IMR-90 (cell line): Measurements from ENCODE around the gene WNT3. TPM values are rescaled to one million over a fixed set of nuclear protein-coding genes. Genes with fewer than 3 reads are reported as not detected.

Experiments used
- ATAC-seq: fragments of 200-7000 bp; cut with Tn5 transposase; 2 replicates; pipeline ENCODE4 v1.9.1; 2020; ENCODE audit warnings: low read depth, mild to moderate bottlenecking, moderate library complexity
- BruUV-seq: library from RNA; stranded (reverse); fragments of 400-500 nt; replicated peaks from 2 replicates; lab custom pipeline; 2021; lab: Mats Ljungman, UMichigan
- CTCF ChIA-PET: fragments of 300-600 bp; formaldehyde crosslinking; extraction: SDS; loops from one replicate; lab custom pipeline; 2021; ENCODE audit warnings: antibody characterized with exemption; lab: Yijun Ruan, JAX
- POLR2A ChIA-PET: fragments of 300-600 bp; sonication (Branson Sonifier 250); formaldehyde crosslinking; loops from one replicate; lab custom pipeline; 2022; ENCODE audit warnings: antibody characterized with exemption; ENCODE audit not compliant: unreplicated experiment; lab: Charles Lee
- DNase-seq: peaks from one replicate; pipeline ENCODE4 v3.0.0; 2013
- H2AFZ ChIP-seq: replicated peaks from 2 replicates; pipeline ENCODE3; 2013; ENCODE audit warnings: low read length, mild to moderate bottlenecking; ENCODE audit not compliant: poor library complexity
- H2AK5ac ChIP-seq: 2 replicates; pipeline ENCODE4 v1.6.1; 2013; ENCODE audit warnings: low read depth, low read length, inconsistent platforms
- H2AK9ac ChIP-seq: replicated peaks from 2 replicates; pipeline ENCODE3; 2013; ENCODE audit warnings: mild to moderate bottlenecking, low read depth, low read length, moderate library complexity; ENCODE audit not compliant: poor library complexity
- H2BK120ac ChIP-seq: 2 replicates; pipeline ENCODE4 v1.6.1; 2013; ENCODE audit warnings: low read depth, low read length, inconsistent platforms
- H2BK15ac ChIP-seq: 3 replicates; pipeline ENCODE4 v1.6.1; 2013; ENCODE audit warnings: low read depth, low read length, inconsistent platforms
- H2BK20ac ChIP-seq: 2 replicates; pipeline ENCODE4 v1.6.1; 2013; ENCODE audit warnings: low read depth, mild to moderate bottlenecking, inconsistent platforms, low read length, moderate library complexity
- H2BK5ac ChIP-seq: 2 replicates; pipeline ENCODE4 v1.6.1; 2013; ENCODE audit warnings: mild to moderate bottlenecking, low read depth, low read length, inconsistent platforms; ENCODE audit not compliant: poor library complexity, severe bottlenecking
- H3K14ac ChIP-seq: replicated peaks from 2 replicates; pipeline ENCODE4 v1.6.1; 2013; ENCODE audit warnings: low read depth, low read length, inconsistent platforms
- H3K18ac ChIP-seq: 2 replicates; pipeline ENCODE4 v1.6.1; 2013; ENCODE audit warnings: low read depth, low read length, control low read depth
- H3K23ac ChIP-seq: 2 replicates; pipeline ENCODE4 v1.6.1; 2013; ENCODE audit warnings: low read depth, low read length, inconsistent platforms
- H3K27ac ChIP-seq: 2 replicates; pipeline ENCODE4 v1.5.1; 2013; ENCODE audit warnings: mild to moderate bottlenecking, control low read depth, low read length; ENCODE audit not compliant: insufficient read depth
- H3K27me3 ChIP-seq: 2 replicates; pipeline ENCODE4 v1.6.1; 2013; ENCODE audit warnings: low read length; ENCODE audit not compliant: control insufficient read depth, insufficient read depth
- H3K36me3 ChIP-seq: 2 replicates; pipeline ENCODE4 v1.6.1; 2013; ENCODE audit warnings: low read length, mixed read lengths; ENCODE audit not compliant: control insufficient read depth, insufficient read depth
- H3K4ac ChIP-seq: 2 replicates; pipeline ENCODE4 v1.6.1; 2013; ENCODE audit warnings: low read depth, low read length, inconsistent platforms
- H3K4me1 ChIP-seq: 2 replicates; pipeline ENCODE4 v1.6.1; 2013; ENCODE audit warnings: low read length, mixed read lengths; ENCODE audit not compliant: control insufficient read depth, insufficient read depth
- H3K4me2 ChIP-seq: 2 replicates; pipeline ENCODE4 v1.6.1; 2013; ENCODE audit warnings: low read depth, mild to moderate bottlenecking, control low read depth, low read length, moderate library complexity
- H3K4me3 ChIP-seq: 2 replicates; pipeline ENCODE4 v1.5.1; 2013; ENCODE audit warnings: low read depth, mild to moderate bottlenecking, control low read depth, low read length, moderate library complexity; ENCODE audit not compliant: insufficient read depth
- H3K56ac ChIP-seq: 2 replicates; pipeline ENCODE4 v1.6.1; 2013; ENCODE audit warnings: low read length, inconsistent platforms; ENCODE audit not compliant: insufficient read depth; ENCODE audit errors: extremely low read depth
- H3K79me1 ChIP-seq, 2 experiments: 2 replicates each; pipeline ENCODE4 v1.6.1; 2013; ENCODE audit warnings: low read length in 2 of 2, inconsistent platforms in 1 of 2, low read depth in 1 of 2
- H3K9ac ChIP-seq: 2 replicates; pipeline ENCODE4 v1.6.1; 2013; ENCODE audit warnings: low read depth, low read length, control low read depth
- H3K9me1 ChIP-seq: 2 replicates; pipeline ENCODE4 v1.6.1; 2013; ENCODE audit warnings: low read length, inconsistent platforms; ENCODE audit not compliant: insufficient read depth
- H3K9me3 ChIP-seq: 2 replicates; pipeline ENCODE4 v1.6.1; 2013; ENCODE audit warnings: low read length; ENCODE audit not compliant: control insufficient read depth, insufficient read depth
- H4K20me1 ChIP-seq: 2 replicates; pipeline ENCODE4 v1.6.1; 2013; ENCODE audit warnings: low read length, inconsistent platforms; ENCODE audit not compliant: insufficient read depth
- H4K5ac ChIP-seq: 2 replicates; pipeline ENCODE4 v1.6.1; 2013; ENCODE audit warnings: mild to moderate bottlenecking, low read depth, low read length, control low read depth
- H4K8ac ChIP-seq, 2 experiments: 2 replicates each; pipeline ENCODE4 v1.6.1; 2013; ENCODE audit warnings: low read depth in 2 of 2, low read length in 2 of 2, control low read depth in 1 of 2, inconsistent platforms in 1 of 2
- H4K91ac ChIP-seq: 2 replicates; pipeline ENCODE4 v1.6.1; 2013; ENCODE audit warnings: low read depth, low read length, inconsistent platforms; ENCODE audit not compliant: insufficient read depth
- BHLHE40 ChIP-seq: fragments of 150-350 bp; IDR thresholded peaks from 2 replicates; pipeline ENCODE4 v1.6.1; 2016; ENCODE audit warnings: mild to moderate bottlenecking, low read depth, low read length
- CEBPB ChIP-seq: IDR thresholded peaks from 2 replicates; pipeline ENCODE4 v1.6.1; 2012; ENCODE audit warnings: low read depth, low read length, improper control_type of control experiment
- CHD1 ChIP-seq: IDR thresholded peaks from 2 replicates; pipeline ENCODE4 v1.6.1; 2012; ENCODE audit warnings: low read depth, low read length, improper control_type of control experiment
- FOS ChIP-seq: fragments of 150-350 bp; IDR thresholded peaks from 2 replicates; pipeline ENCODE4 v1.6.1; 2016; ENCODE audit warnings: low read depth, low read length
- MAFK ChIP-seq: IDR thresholded peaks from 2 replicates; pipeline ENCODE4 v1.6.1; 2012; ENCODE audit warnings: low read depth, low read length, improper control_type of control experiment
- MAZ ChIP-seq: IDR thresholded peaks from 2 replicates; pipeline ENCODE4 v1.6.1; 2012; ENCODE audit warnings: low read depth, mild to moderate bottlenecking, low read length, improper control_type of control experiment, moderate library complexity, borderline replicate concordance
- MXI1 ChIP-seq: IDR thresholded peaks from 2 replicates; pipeline ENCODE4 v1.6.1; 2012; ENCODE audit warnings: low read depth, mild to moderate bottlenecking, low read length, moderate library complexity, borderline replicate concordance
- NFE2L2 ChIP-seq: fragments of 150-350 bp; IDR thresholded peaks from 2 replicates; pipeline ENCODE4 v1.6.1; 2016; ENCODE audit warnings: low read depth, mild to moderate bottlenecking, low read length
- POLR2A ChIP-seq: IDR thresholded peaks from 2 replicates; pipeline ENCODE4 v1.6.1; 2012; ENCODE audit warnings: mild to moderate bottlenecking, low read depth, low read length
- RAD21 ChIP-seq: IDR thresholded peaks from 2 replicates; pipeline ENCODE4 v1.6.1; 2012; ENCODE audit warnings: low read length, improper control_type of control experiment
- RCOR1 ChIP-seq: IDR thresholded peaks from 2 replicates; pipeline ENCODE4 v1.6.1; 2012; ENCODE audit warnings: mild to moderate bottlenecking, low read length, improper control_type of control experiment; ENCODE audit not compliant: insufficient replicate concordance
- RFX5 ChIP-seq: IDR thresholded peaks from 2 replicates; pipeline ENCODE4 v1.8.0; 2012; ENCODE audit warnings: low read depth, mild to moderate bottlenecking, low read length, moderate library complexity
- SMC3 ChIP-seq: fragments of 150-350 bp; IDR thresholded peaks from 2 replicates; pipeline ENCODE4 v1.6.1; 2016; ENCODE audit warnings: low read depth, mild to moderate bottlenecking, antibody characterized with exemption, low read length, moderate library complexity
- WGBS, 2 experiments: methylation state at CpG; one replicate each; pipeline versions ENCODE4 v1.1.5 to v1.1.7; 2013; ENCODE audit warnings: missing lambda C conversion rate in 2 of 2; ENCODE audit not compliant: insufficient read length in 1 of 2; ENCODE audit errors: extremely low coverage in 2 of 2; 5-methylcytosine and 5-hydroxymethylcytosine counted together
- dilution Hi-C: fragments of 300-500 bp; cut with HindIII; formaldehyde crosslinking; loops from one replicate; pipeline ENCODE4 v1.14.3; 2018; ENCODE audit warnings: low sequenced_read_pairs; ENCODE audit not compliant: unreplicated experiment
- in situ Hi-C: fragments of 300-500 bp; cut with MboI; formaldehyde crosslinking; loops from 3 replicates; pipeline ENCODE4 v1.14.3; 2019; ENCODE audit warnings: low sequenced_read_pairs, inconsistent platforms, mixed read lengths
- intact Hi-C: fragments of 100-400 bp; cut with micrococcal nuclease; formaldehyde crosslinking; loops from 2 replicates; pipeline ENCODE4 v1.10.0; 2022
- polyA plus RNA-seq, 3 experiments: library from polyadenylated mRNA; depleted of rRNA; stranded (reverse); fragments of >200 nt; gene quantifications; 2 replicates each; pipeline ENCODE4 v1.2.3, GENCODE V29; 2012; ENCODE audit warnings: low replicate concordance in 1 of 3
- total RNA-seq: library from RNA; depleted of rRNA; stranded (reverse); fragments of >200 nt; gene quantifications from 2 replicates; pipeline ENCODE4 v1.2.3, GENCODE V29; 2012
- TF ChIP-seq, protein P1 (sequence below): fragments of 150-350 bp; IDR thresholded peaks from 2 replicates; pipeline ENCODE4 v1.6.1; 2017; ENCODE audit warnings: mild to moderate bottlenecking, antibody characterized with exemption, low read length, low read depth
- TF ChIP-seq, protein P2 (sequence below): fragments of 150-350 bp; IDR thresholded peaks from 2 replicates; pipeline ENCODE4 v1.6.1; 2016; ENCODE audit warnings: low read depth, mild to moderate bottlenecking, low read length, moderate library complexity, borderline replicate concordance
- TF ChIP-seq, protein P3 (sequence below): conservative IDR thresholded peaks from 2 replicates; pipeline ENCODE4 v1.5.1; 2012; ENCODE audit warnings: mild to moderate bottlenecking, low read depth, low read length, improper control_type of control experiment

WNT3 gene
- total and polyA plus RNA-seq, 2 of the 4 experiments (the other 2 are of a cell fraction): 0.72 to 1.0 TPM

DNA sequence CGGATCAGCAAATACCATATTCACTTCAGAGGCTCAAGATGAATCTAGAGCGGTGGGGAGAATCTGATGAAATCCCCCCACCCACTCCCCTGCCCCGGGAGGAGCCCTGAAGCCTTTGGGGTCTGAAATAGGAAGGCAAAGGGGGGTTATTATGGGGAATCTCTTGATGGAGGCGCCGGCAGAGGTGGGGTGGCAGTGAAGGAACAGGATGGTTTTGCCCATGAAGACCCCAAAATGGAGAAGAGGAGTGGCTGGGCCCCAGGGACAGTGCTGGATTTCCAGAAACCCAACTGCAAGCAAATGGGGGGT is 637 bp downstream of the WNT3 start:
- no peak overlapping the region for H4K8ac ChIP-seq
- H4K91ac ChIP-seq: no peak overlapping the region
- H3K9me3 ChIP-seq: no peaks in the 10 kb centered on the region; the same call in 1 of the 2 replicates
- no peak overlapping the region for H3K4me2 ChIP-seq
- WGBS, 2 experiments: 13% methylated on average over 2 of the region's 5 CpGs; no CpG with 5 or more reads in 1 of the 2 experiments
- H3K14ac ChIP-seq: no peak overlapping the region
- BruUV-seq: no TSS peak
- DNase-seq (no peak), ATAC-seq (no peak)
- dilution Hi-C loops (no loop called here), in situ Hi-C loops (no loop called here), intact Hi-C loops (loop anchor here (5.0 kb wide), 1 partner anchor 46 kb away; no protein-coding TSS in a partner anchor)
- H4K20me1 ChIP-seq: no peaks in the 10 kb centered on the region; the same call in 1 of the 2 replicates
- no peak overlapping the region for H2BK15ac ChIP-seq
- no peak overlapping the region for H3K23ac ChIP-seq
- H3K56ac ChIP-seq: no peak overlapping the region
- no peak overlapping the region for H2AK9ac ChIP-seq
- H3K9ac ChIP-seq: no peak overlapping the region
- peaks cover 2% of the 10 kb centered on the region; the same call in 1 of the 2 replicates for H3K4me1 ChIP-seq
- POLR2A ChIA-PET: no interaction called here
- no peak overlapping the region for H3K27ac ChIP-seq
- H3K27me3 ChIP-seq: peaks cover 92% of the 10 kb centered on the region
- H3K18ac ChIP-seq: no peak overlapping the region
- H2AFZ ChIP-seq: no peak overlapping the region
- H3K4me3 ChIP-seq: no peak overlapping the region
- no peak overlapping the region for H3K4ac ChIP-seq
- no peaks in the 10 kb centered on the region for H3K79me1 ChIP-seq
- TF ChIP-seq NFE2L2: no peak
- TF ChIP-seq RCOR1: no peak
- TF ChIP-seq MXI1: no peak
- TF ChIP-seq, protein P1, sequence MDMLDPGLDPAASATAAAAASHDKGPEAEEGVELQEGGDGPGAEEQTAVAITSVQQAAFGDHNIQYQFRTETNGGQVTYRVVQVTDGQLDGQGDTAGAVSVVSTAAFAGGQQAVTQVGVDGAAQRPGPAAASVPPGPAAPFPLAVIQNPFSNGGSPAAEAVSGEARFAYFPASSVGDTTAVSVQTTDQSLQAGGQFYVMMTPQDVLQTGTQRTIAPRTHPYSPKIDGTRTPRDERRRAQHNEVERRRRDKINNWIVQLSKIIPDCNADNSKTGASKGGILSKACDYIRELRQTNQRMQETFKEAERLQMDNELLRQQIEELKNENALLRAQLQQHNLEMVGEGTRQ: no peak
- no peak for TF ChIP-seq BHLHE40
- TF ChIP-seq, protein P2, sequence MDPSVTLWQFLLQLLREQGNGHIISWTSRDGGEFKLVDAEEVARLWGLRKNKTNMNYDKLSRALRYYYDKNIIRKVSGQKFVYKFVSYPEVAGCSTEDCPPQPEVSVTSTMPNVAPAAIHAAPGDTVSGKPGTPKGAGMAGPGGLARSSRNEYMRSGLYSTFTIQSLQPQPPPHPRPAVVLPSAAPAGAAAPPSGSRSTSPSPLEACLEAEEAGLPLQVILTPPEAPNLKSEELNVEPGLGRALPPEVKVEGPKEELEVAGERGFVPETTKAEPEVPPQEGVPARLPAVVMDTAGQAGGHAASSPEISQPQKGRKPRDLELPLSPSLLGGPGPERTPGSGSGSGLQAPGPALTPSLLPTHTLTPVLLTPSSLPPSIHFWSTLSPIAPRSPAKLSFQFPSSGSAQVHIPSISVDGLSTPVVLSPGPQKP: no peak
- TF ChIP-seq RFX5: no peak
- no peak for TF ChIP-seq MAZ
- TF ChIP-seq CEBPB: no peak
- TF ChIP-seq MAFK: no peak
- no peak for TF ChIP-seq RAD21
- TF ChIP-seq SMC3: no peak
- TF ChIP-seq FOS: no peak
- no peak for TF ChIP-seq CHD1
- TF ChIP-seq, protein P3, sequence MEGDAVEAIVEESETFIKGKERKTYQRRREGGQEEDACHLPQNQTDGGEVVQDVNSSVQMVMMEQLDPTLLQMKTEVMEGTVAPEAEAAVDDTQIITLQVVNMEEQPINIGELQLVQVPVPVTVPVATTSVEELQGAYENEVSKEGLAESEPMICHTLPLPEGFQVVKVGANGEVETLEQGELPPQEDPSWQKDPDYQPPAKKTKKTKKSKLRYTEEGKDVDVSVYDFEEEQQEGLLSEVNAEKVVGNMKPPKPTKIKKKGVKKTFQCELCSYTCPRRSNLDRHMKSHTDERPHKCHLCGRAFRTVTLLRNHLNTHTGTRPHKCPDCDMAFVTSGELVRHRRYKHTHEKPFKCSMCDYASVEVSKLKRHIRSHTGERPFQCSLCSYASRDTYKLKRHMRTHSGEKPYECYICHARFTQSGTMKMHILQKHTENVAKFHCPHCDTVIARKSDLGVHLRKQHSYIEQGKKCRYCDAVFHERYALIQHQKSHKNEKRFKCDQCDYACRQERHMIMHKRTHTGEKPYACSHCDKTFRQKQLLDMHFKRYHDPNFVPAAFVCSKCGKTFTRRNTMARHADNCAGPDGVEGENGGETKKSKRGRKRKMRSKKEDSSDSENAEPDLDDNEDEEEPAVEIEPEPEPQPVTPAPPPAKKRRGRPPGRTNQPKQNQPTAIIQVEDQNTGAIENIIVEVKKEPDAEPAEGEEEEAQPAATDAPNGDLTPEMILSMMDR: no peak
- no peak for TF ChIP-seq POLR2A
- H2BK5ac ChIP-seq: no peak overlapping the region
- H4K5ac ChIP-seq: no peak overlapping the region
- H2BK20ac ChIP-seq: no peak overlapping the region
- no peaks in the 10 kb centered on the region; the same call in 1 of the 2 replicates for H3K36me3 ChIP-seq
- CTCF ChIA-PET: no interaction called here
- H3K9me1 ChIP-seq: no peaks in the 10 kb centered on the region
- no peak overlapping the region for H2BK120ac ChIP-seq
- no peak overlapping the region for H2AK5ac ChIP-seq
